ENCODE data around the gene GLP1R.

The GLP1R gene

GRCh38 chr6:39055661-39056060 is 7.1 kb downstream of the GLP1R start:
- no peak for DNase-seq (ENCODE audit: extremely low spot score)
- TF ChIP-seq CTCF (IDR thresholded peaks at IDR 0.05; ENCODE audit: control extremely low read depth, extremely low read depth, low read depth, missing control alignments): no peak
- POLR2A ChIA-PET: no interaction called here
- CTCF ChIA-PET: no interaction called here

- POLR2A ChIA-PET: no interaction called here
- CTCF ChIA-PET: no interaction called here
- TF ChIP-seq CTCF (IDR thresholded peaks at IDR 0.05; ENCODE audit: control extremely low read depth, extremely low read depth, low read depth, missing control alignments): no peak
- no peak for DNase-seq (ENCODE audit: extremely low spot score)
These were observed 7.6 kb downstream of the GLP1R start for GRCh38 chr6:39056191-39056590.

- no peak for DNase-seq (ENCODE audit: extremely low spot score)
- ChIA-PET POLR2A (no interaction called here), CTCF (no interaction called here)
- TF ChIP-seq CTCF (IDR thresholded peaks at IDR 0.05; ENCODE audit: control extremely low read depth, extremely low read depth, low read depth, missing control alignments): no peak
These were observed 8.1 kb downstream of the GLP1R start for GRCh38 chr6:39056681-39057080.

- TF ChIP-seq CTCF (IDR thresholded peaks at IDR 0.05; ENCODE audit: control extremely low read depth, extremely low read depth, low read depth, missing control alignments): no peak
- ChIA-PET POLR2A (no interaction called here), CTCF (no interaction called here)
- DNase-seq (ENCODE audit: extremely low spot score): no peak
These were observed 8.9 kb downstream of the GLP1R start for GRCh38 chr6:39057251-39058155.

- ChIA-PET CTCF (no interaction called here), POLR2A (no interaction called here)
- TF ChIP-seq CTCF (IDR thresholded peaks at IDR 0.05; ENCODE audit: control extremely low read depth, extremely low read depth, low read depth, missing control alignments): no peak
These were observed 10.0 kb downstream of the GLP1R start for GRCh38 chr6:39058471-39059147.

GRCh38 chr6:39059496-39060310 is 11.1 kb downstream of the GLP1R start:
- TF ChIP-seq CTCF (IDR thresholded peaks at IDR 0.05; ENCODE audit: control extremely low read depth, extremely low read depth, low read depth, missing control alignments): no peak
- ChIA-PET POLR2A (no interaction called here), CTCF (no interaction called here)
- no peak for DNase-seq (ENCODE audit: extremely low spot score)

More at GRCh38 chr6:39058471-39059147, 10.0 kb downstream of the GLP1R start:
- DNase-seq (ENCODE audit: extremely low spot score): no peak

Measured in GM10248 (cell line).